Hepatocyte (in vitro differentiated cells): ENCODE measurements around the gene ACP7. TPM values are rescaled to one million over a fixed set of nuclear protein-coding genes. Genes with fewer than 3 reads are reported as not detected.

Source experiments
- DNase-seq: peaks from one replicate; pipeline ENCODE4 v3.0.0-alpha.2; 2016; ENCODE audit warnings: low spot score
- H2AFZ ChIP-seq: fragments of 200-600 bp; sonication (generic); 2 replicates; pipeline ENCODE4 v1.6.0; 2016; ENCODE audit warnings: antibody characterized with exemption, mild to moderate bottlenecking
- H3K27ac ChIP-seq: fragments of 200-600 bp; sonication (generic); 2 replicates; pipeline ENCODE4 v1.5.1; 2016; ENCODE audit warnings: mild to moderate bottlenecking
- H3K27me3 ChIP-seq: fragments of 200-600 bp; sonication (generic); 2 replicates; pipeline ENCODE4 v1.6.1; 2016
- H3K36me3 ChIP-seq: fragments of 200-600 bp; sonication (generic); replicated peaks from 2 replicates; pipeline ENCODE4 v1.5.1; 2016; ENCODE audit warnings: low read depth; ENCODE audit not compliant: insufficient read depth
- H3K4me1 ChIP-seq: fragments of 200-600 bp; sonication (generic); 2 replicates; pipeline ENCODE4 v1.5.1; 2016; ENCODE audit warnings: mild to moderate bottlenecking, moderate library complexity; ENCODE audit not compliant: insufficient read depth
- H3K4me2 ChIP-seq: fragments of 200-600 bp; sonication (generic); 2 replicates; pipeline ENCODE4 v1.6.0; 2016
- H3K4me3 ChIP-seq: fragments of 200-600 bp; sonication (generic); 2 replicates; pipeline ENCODE4 v1.5.1; 2016; ENCODE audit warnings: mild to moderate bottlenecking
- H3K79me2 ChIP-seq: fragments of 200-600 bp; sonication (generic); 2 replicates; pipeline ENCODE4 v1.6.0; 2017; ENCODE audit warnings: mild to moderate bottlenecking
- H3K9me2 ChIP-seq: fragments of 200-600 bp; sonication (generic); replicated peaks from 2 replicates; pipeline ENCODE4 v1.6.0; 2017; ENCODE audit warnings: mild to moderate bottlenecking; ENCODE audit not compliant: insufficient read depth
- H3K9me3 ChIP-seq: fragments of 200-600 bp; sonication (generic); 2 replicates; pipeline ENCODE4 v1.5.1; 2016; ENCODE audit warnings: low read depth, mild to moderate bottlenecking
- H4K20me1 ChIP-seq: fragments of 200-600 bp; sonication (generic); 2 replicates; pipeline ENCODE4 v1.6.0; 2016; ENCODE audit warnings: mild to moderate bottlenecking; ENCODE audit not compliant: insufficient read depth, poor library complexity, severe bottlenecking
- CTCF ChIP-seq: fragments of 200-600 bp; sonication (generic); IDR thresholded peaks from 2 replicates; pipeline ENCODE4 v1.5.1; 2016; ENCODE audit warnings: antibody characterized with exemption, mild to moderate bottlenecking; ENCODE audit not compliant: poor library complexity
- EZH2 ChIP-seq: fragments of 200-600 bp; sonication (generic); IDR thresholded peaks from 2 replicates; pipeline ENCODE4 v1.6.1; 2016; ENCODE audit warnings: antibody characterized with exemption, mild to moderate bottlenecking, borderline replicate concordance
- EZH2phosphoT487 ChIP-seq: fragments of 200-600 bp; sonication (generic); IDR thresholded peaks from one replicate; pipeline ENCODE4 v1.6.1; 2018; ENCODE audit warnings: antibody characterized with exemption, mild to moderate bottlenecking, low read depth, moderate library complexity; ENCODE audit not compliant: unreplicated experiment, severe bottlenecking
- WGBS: methylation state at CpG from one replicate; pipeline ENCODE4 v1.1.6; 2016; ENCODE audit warnings: low lambda C conversion rate; ENCODE audit errors: missing lambda C conversion rate; 5-methylcytosine and 5-hydroxymethylcytosine counted together
- polyA plus RNA-seq: library from polyadenylated mRNA; unstranded; fragments of >200 nt; fragmentation: Nextera tagmentation; extraction: Ambion mirVana; gene quantifications from 2 replicates; pipeline ENCODE4 v1.2.1, GENCODE V29; 2016
- total RNA-seq: library from RNA; depleted of rRNA; stranded (reverse); fragments of >200 nt; gene quantifications from 2 replicates; pipeline ENCODE4 v1.2.3, GENCODE V29; 2014

ACP7 gene
- total and polyA plus RNA-seq, 2 experiments from 2014 or later = 0.13 to 0.23 TPM

GRCh38 chr19:39147480-39147879, 63.3 kb downstream of the ACP7 start:
- H4K20me1 ChIP-seq = peaks cover 20% of the 10 kb centered on the region
- TF ChIP-seq CTCF (no peak), EZH2phosphoT487 (no peak)
- no peak overlapping the region for H3K4me3 ChIP-seq
- no peak overlapping the region for H2AFZ ChIP-seq
- H3K27ac ChIP-seq = no peak overlapping the region
- 89% methylated on average over 3 of the region's 3 CpGs for WGBS
- H3K9me3 ChIP-seq = no peaks in the 10 kb centered on the region
- peaks cover 93% of the 10 kb centered on the region for H3K79me2 ChIP-seq
- DNase-seq = no peak
- no peaks in the 10 kb centered on the region for H3K36me3 ChIP-seq
- H3K4me2 ChIP-seq = no peak overlapping the region
- peaks cover 33% of the 10 kb centered on the region for H3K4me1 ChIP-seq
- H3K9me2 ChIP-seq = no peaks in the 10 kb centered on the region
- H3K27me3 ChIP-seq = no peaks in the 10 kb centered on the region

- H2AFZ ChIP-seq = no peak overlapping the region
- H3K4me1 ChIP-seq = peaks cover 31% of the 10 kb centered on the region
- no peak overlapping the region for H3K4me3 ChIP-seq
- no peaks in the 10 kb centered on the region for H3K36me3 ChIP-seq
- no peak overlapping the region for H3K27ac ChIP-seq
- H3K4me2 ChIP-seq = no peak overlapping the region
- peaks cover 94% of the 10 kb centered on the region for H3K79me2 ChIP-seq
- H3K9me3 ChIP-seq = no peaks in the 10 kb centered on the region
- H3K9me2 ChIP-seq = no peaks in the 10 kb centered on the region
- WGBS = 97% methylated on average over 10 of the region's 10 CpGs
- peaks cover 25% of the 10 kb centered on the region for H4K20me1 ChIP-seq
- TF ChIP-seq CTCF = no peak
- TF ChIP-seq EZH2 = no peak
- no peak for DNase-seq
- no peaks in the 10 kb centered on the region for H3K27me3 ChIP-seq
Observed at GRCh38 chr19:39148939-39149529, 64.9 kb downstream of the ACP7 start.

- Histone ChIP-seq H2AFZ (no peak overlapping the region), H3K36me3 (no peaks in the 10 kb centered on the region), H3K27ac (no peak overlapping the region), H3K27me3 (no peaks in the 10 kb centered on the region), H3K4me2 (no peak overlapping the region), H3K79me2 (peaks cover 99% of the 10 kb centered on the region), H4K20me1 (peaks cover 23% of the 10 kb centered on the region), H3K4me3 (no peak overlapping the region), H3K4me1 (peaks cover 30% of the 10 kb centered on the region), H3K9me3 (no peaks in the 10 kb centered on the region), H3K9me2 (no peaks in the 10 kb centered on the region)
- TF ChIP-seq EZH2phosphoT487 = no peak
- TF ChIP-seq CTCF = no peak
- TF ChIP-seq EZH2 = no peak
- 89% methylated on average over 8 of the region's 8 CpGs for WGBS
- DNase-seq = no peak
Observed at GRCh38 chr19:39150235-39150634, 66.1 kb downstream of the ACP7 start.
